Neural progenitor cell (in vitro differentiated cells): ENCODE results near the gene C3orf52.

Experiments
- CTCF ChIP-seq: fragments of 200-600 bp; sonication (generic); IDR thresholded peaks from 2 replicates; pipeline ENCODE4 v1.5.1; 2017; ENCODE audit warnings: antibody characterized with exemption, mild to moderate bottlenecking
- EZH2 ChIP-seq: fragments of 200-600 bp; sonication (generic); IDR thresholded peaks from 2 replicates; pipeline ENCODE4 v1.6.1; 2017; ENCODE audit warnings: antibody characterized with exemption, mild to moderate bottlenecking, moderate library complexity
- EZH2phosphoT487 ChIP-seq: fragments of 200-600 bp; sonication (generic); IDR thresholded peaks from 2 replicates; pipeline ENCODE4 v1.6.1; 2017; ENCODE audit warnings: antibody characterized with exemption

DNA sequence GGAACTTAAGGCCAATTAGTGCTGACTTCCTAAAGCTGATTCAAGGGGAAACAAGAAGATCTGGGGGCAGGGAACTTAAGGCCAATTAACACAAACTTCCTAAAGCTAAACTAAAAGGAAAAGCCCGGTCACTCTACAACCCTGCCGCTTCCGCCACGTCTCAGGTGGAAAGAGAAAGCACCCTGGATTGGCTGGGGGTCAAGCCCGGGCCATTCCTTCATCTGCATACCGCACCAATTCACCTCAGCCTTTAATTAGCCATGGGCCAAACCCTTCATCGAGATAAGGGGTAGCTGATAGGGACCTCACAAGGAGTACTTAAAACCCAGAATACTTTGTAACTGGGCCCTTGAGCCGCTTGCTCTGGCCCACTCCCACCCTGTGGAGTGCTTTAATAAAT, 37.3 kb upstream of the C3orf52 start:
- TF ChIP-seq CTCF = no peak
- no peak for TF ChIP-seq EZH2
- TF ChIP-seq EZH2phosphoT487 = no peak
